ENCODE results near the gene PCDHGB5.

DNA sequence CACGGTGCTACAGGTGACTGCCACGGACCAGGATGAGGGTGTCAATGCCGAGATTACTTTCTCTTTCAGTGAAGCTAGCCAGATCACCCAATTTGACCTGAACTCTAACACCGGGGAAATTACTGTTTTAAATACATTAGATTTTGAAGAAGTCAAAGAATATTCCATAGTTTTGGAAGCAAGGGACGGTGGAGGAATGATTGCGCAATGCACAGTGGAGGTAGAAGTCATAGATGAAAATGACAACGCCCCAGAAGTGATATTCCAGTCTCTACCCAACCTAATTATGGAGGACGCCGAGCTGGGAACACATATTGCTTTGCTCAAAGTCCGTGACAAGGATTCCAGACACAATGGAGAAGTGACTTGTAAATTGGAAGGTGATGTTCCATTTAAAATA is 9.1 kb upstream of the PCDHGB5 start:
- TF ChIP-seq, protein P1, sequence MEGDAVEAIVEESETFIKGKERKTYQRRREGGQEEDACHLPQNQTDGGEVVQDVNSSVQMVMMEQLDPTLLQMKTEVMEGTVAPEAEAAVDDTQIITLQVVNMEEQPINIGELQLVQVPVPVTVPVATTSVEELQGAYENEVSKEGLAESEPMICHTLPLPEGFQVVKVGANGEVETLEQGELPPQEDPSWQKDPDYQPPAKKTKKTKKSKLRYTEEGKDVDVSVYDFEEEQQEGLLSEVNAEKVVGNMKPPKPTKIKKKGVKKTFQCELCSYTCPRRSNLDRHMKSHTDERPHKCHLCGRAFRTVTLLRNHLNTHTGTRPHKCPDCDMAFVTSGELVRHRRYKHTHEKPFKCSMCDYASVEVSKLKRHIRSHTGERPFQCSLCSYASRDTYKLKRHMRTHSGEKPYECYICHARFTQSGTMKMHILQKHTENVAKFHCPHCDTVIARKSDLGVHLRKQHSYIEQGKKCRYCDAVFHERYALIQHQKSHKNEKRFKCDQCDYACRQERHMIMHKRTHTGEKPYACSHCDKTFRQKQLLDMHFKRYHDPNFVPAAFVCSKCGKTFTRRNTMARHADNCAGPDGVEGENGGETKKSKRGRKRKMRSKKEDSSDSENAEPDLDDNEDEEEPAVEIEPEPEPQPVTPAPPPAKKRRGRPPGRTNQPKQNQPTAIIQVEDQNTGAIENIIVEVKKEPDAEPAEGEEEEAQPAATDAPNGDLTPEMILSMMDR (IDR thresholded peaks at IDR 0.05): no peak
- TF ChIP-seq POLR2A (IDR thresholded peaks at IDR 0.05): no peak
